AML-193 (cell line): ENCODE results near the gene ITPRID2.

Experiments used
- DNase-seq, 2 experiments: peaks; one replicate each; lab custom pipeline; 2025; lab: John Stamatoyannopoulos, UW

ITPRID2 gene

GRCh38 chr2:181882246-181883020, 9.1 kb upstream of the ITPRID2 start:
- no peak for DNase-seq

GRCh38 chr2:181884601-181885000, 6.9 kb upstream of the ITPRID2 start:
- DNase-seq = no peak

- no peak for DNase-seq
These were observed 6.4 kb upstream of the ITPRID2 start for GRCh38 chr2:181885096-181885495.

GRCh38 chr2:181886192-181886591, 5.3 kb upstream of the ITPRID2 start:
- DNase-seq = no peak

DNA sequence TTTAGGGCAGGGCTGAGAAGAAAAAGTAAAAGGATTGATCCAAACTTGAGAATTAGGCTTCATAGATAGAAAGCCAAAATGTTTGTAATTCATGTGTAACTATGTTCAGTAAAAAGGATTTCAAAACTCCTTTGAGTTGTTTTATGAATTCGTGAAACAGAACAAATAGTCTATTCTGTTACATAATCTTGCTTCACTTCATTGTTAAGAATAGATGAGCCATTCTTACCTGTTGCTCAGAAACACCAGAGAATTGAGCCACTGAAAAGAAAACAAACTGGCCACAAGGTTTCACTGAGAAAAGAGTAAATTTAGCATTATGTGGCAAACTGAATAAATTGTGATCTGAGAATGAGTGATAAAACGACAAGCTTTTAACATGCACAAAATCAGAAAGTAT, 4.5 kb upstream of the ITPRID2 start:
- no peak for DNase-seq

GRCh38 chr2:181889776-181890175, 1.8 kb upstream of the ITPRID2 start:
- DNase-seq = no peak

GRCh38 chr2:181890271-181890670, 1.3 kb upstream of the ITPRID2 start:
- no peak for DNase-seq

DNA sequence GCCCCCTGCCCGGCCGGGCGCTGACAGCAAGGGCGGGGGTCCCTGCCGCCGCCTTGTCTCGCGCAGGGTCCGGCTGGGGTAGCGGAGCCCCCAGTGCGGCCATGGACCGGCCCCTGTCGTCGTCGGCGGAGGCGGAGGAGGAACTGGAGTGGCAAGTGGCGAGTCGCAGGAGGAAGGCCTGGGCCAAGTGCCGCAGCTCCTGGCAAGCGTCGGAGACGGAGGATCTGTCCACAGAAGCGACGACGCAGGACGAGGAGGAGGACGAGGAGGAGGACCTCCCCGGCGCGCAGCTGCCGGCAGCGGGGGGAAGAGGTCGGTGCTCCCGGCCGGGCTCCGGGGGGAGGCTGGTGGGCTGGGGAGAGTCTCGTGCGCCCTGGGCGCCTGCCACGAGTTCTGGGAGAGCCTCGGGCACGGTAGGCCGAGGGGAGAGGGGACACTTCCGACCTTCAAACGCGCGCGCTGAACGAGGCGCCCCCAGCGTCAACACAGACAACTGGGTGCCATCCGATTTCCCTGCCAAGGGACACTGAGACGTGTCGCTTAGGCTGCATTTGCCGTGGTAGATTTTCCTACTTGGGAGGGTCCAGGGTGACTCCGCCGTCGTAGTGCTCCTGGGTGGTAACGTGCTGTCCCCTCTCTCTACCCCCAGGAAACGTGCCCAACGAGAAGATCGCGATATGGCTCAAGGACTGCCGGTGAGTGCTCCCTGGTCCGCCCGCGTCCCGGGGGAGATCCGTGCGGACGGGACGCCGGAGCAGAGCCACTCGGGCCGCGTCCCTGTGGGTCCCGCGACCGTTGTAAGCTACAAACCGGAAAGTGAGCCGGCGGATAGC, 652 bp downstream of the ITPRID2 start:
- DNase-seq = peak; percentile 58 to 62

DNA sequence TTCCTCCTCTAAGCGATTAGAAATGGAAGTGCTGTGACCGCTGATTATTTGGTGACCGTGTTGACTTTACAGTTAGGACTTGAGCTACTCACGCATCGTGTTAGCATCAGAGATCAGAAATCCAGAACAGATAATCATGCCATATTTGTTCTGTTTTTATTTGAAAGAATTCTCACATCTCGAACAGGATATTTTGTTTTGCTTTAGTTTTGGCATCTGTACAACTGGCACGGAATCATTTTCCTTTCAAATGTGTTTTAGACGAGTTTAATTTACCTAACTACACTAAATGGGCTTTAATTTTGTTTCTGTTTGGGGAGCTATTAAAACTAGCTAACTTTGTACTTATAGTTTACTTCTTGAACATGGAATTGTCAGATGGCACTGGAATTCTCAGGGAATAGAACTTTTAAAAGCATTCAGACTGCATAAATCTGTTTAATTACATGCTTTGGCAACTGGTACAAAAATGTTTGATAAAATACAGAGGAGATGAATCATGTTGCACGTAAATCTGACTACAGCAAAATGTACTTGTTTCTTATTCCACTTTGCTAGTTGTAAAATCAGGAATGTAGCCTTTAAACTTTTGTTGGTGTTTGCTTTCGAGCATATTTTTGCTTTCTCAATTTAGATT, 1.4 kb downstream of the ITPRID2 start:
- no peak for DNase-seq

GRCh38 chr2:181894381-181894780, 2.9 kb downstream of the ITPRID2 start:
- no peak for DNase-seq

DNA sequence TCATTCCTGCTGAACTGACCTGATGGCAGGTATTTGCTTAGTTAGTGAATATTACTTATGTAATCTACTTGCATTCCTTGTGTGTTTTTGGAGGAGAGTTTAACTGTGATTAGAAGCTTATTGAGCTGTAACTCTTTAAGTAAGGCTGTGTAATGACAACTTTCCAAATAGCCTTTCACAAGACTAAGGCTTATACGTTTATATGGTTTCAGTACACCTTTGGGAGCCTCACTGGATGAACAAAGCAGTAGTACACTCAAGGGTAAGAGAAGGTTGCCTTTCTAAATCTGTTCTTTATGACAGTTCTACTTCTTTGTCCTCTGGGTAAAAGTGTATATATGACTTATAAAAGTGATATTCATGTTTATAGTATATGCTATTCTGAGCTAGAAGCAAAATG, 4.3 kb downstream of the ITPRID2 start:
- DNase-seq = no peak

DNA sequence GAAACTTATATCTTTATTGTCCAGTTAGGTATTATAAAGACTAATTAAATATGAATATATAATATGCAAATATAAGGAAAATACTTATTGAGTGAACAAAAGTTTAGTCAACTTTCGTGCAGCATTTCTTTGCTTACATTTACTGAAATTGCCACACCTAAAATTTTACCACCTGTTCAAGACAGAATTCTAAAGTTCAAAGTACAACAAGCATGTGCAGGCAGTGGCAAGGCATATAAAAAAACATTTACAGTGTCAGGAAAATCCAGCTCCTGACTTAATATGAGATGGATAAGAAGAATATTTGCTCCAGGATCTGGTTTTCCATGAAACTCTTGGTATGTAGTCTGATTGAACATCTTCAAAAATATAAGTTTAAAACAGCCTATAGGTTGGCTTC, 4.8 kb downstream of the ITPRID2 start:
- no peak for DNase-seq

DNA sequence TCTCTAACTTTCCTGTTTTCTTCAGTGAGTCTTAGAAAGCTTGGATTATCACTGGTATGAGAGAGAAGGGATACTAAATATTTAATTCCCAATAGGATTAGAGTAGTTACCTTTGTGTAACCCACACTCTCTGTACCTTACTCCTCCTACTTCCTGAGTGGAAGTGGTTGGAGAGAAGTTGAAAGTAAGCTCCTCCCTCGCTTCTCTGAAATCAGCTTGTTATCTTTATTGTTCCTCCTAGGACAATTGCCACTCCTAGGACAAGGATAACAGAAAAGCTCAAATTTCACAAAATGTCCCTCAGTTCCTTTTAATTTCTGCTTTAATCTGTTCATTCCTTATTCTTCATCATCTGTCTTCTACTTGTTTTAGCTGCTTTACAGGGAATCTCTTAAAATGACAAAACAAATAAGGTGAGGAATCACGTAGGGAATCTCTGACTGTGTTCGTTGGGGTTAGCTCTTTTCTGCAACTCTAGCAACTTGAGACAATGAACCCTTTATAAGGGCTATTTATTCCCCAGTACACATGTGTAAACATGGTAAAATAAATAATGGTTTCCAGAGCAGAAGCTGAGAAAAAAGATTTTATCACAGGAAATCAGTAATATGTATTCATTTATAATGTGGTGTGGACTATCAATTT, 8.6 kb downstream of the ITPRID2 start:
- no peak for DNase-seq

- no peak for DNase-seq
These were observed 11.1 kb downstream of the ITPRID2 start for GRCh38 chr2:181902625-181903024.

DNA sequence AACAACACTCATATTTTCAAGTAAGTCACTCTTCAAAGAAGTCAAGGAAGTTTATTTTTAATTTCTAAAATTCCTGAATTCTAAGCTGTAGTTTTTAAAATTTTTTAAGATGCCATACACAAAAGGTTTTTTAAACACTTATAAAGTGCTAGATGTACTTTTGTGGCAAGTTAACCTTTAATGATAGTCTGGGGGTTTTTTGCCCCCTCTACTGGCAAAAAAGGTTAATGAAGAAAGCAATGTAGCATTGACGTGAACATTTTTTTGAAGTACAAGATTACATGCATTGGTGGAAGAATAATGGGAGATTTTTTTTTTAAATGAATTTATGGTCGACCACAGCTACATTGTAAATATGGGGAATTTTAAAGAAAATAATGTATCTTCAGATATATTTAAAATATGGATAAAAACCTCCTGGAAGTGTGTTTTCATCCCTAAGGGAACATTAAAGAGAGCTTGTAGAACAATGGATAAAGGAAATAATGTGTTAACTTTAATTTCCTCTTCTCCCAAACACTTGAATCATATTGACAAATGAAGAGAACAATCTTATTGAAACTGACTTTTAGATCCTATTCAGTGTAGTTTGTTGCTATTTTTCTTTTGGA, 12.6 kb downstream of the ITPRID2 start:
- DNase-seq = peak; percentile 10 to 15

DNA sequence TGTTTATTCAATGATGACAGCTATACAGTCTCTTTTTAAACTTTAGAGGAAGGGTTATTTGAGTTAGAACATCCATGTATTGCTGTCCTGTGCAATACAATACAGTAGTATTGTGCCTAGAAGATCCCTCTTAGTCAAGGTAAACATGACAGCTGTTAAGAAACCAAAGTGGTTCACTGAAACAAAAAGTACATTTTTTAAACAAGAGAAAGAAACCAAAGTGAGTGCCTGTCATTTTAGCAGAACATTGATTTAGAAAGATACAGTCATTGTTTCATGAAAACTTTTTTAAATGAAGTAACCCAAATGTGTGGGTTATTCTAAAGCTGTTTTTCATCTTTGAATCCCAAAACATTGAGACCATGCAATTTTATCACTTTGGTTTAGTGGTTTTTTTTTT, 15.5 kb downstream of the ITPRID2 start:
- no peak for DNase-seq

DNA sequence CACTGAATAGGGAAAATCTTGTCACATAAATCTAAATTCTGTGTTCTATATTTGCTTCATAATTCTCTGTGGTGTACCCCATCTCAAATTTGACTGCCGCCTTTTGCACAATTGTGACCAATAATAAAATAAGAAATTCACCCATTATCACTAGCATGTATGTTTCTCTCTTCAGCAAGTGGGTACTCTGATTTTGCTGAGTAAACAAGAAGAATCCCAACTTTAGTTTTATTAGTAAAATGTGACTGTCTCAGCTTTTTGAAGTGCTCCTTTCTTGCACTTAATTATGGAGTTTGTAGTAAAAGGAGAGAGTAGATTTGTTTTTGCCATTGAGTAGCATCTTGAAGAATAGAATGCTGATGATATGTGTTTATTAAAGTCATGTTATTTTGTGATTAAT, 16.1 kb downstream of the ITPRID2 start:
- DNase-seq = no peak

DNA sequence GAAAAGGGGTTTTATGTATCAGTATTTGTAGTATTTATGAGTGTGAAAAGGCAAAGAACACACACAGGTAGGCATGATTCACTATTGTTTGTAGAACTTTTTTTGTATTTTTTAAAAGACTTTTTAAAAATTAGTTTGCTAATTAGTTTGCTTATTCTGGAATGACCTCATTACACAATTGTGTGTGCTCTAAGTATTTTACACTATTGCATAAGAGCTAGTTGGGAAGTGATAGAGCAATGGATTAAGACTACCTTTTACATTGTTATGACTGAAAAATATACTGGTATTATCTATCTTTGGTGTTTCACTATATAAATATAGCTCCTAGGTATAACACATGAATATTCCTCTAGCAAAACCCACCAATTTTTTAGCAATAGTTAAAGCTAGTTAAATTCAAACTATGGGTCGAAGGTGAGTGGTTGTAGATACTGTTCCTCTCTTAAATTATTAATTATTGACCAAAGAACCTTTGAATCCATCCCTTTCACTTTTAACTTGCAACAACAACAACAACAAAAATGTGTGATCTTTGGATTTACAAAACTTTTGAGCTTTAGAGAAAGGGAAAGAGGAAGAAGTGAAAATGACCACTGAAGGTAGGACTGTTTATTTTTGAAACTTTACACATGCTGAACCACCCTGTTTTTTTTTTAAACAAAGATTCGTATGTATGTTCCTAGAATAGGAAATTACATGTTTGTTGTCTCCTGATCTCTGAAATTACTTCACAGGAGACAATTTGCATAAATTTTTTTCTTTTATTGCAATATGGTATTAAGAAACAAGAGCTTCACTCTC, 18.7 kb downstream of the ITPRID2 start:
- peak in 1 of 2 experiments; percentile 23 for DNase-seq

DNA sequence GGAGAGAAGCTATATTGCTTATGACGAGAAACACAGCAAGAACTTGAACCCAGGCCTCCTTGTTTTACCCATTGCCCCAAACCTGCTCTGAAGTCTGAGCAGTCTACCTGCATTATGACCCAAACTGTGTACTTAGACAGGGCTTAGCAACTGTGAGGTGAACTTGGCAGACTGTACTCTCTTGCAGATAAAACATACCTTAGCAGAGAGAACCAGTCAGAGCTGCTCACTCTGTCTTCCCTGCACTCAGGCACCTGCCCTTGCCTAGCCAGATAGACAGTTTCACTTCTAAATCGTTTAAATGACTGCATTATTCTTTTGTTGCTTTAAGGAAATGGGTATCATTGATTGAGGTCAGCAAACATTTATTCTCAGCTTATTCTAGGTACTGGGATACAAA, 20.3 kb downstream of the ITPRID2 start:
- DNase-seq = no peak

- DNase-seq = peak in 1 of 2 experiments; percentile 34
These were observed 23.6 kb downstream of the ITPRID2 start for GRCh38 chr2:181915102-181915501.
